ENCODE results near the gene SLC44A5.

GRCh38 chr1:75257424-75257823, 353.5 kb downstream of the SLC44A5 start:
- TF ChIP-seq POLR2A (IDR thresholded peaks at IDR 0.05; ENCODE audit: low read length) = no peak
- no peak for TF ChIP-seq GATA1 (IDR thresholded peaks at IDR 0.05; ENCODE audit: low read depth, low read length)

All from erythroblast (primary cell).